Stimulated activated CD4-positive, alpha-beta T cell treated with anti-CD3 and anti-CD28 coated beads, Interleukin-1b, Interleukin-23, amount 100 ng/mL, for 1 hour (primary cell): ENCODE data around the gene EMC8.

Experiments
- DNase-seq, 2 donors: peaks; one replicate each; pipeline ENCODE4 v3.0.0-alpha.2; 2020; ENCODE audit warnings: low read depth in 2 of 2

Gene EMC8

DNA sequence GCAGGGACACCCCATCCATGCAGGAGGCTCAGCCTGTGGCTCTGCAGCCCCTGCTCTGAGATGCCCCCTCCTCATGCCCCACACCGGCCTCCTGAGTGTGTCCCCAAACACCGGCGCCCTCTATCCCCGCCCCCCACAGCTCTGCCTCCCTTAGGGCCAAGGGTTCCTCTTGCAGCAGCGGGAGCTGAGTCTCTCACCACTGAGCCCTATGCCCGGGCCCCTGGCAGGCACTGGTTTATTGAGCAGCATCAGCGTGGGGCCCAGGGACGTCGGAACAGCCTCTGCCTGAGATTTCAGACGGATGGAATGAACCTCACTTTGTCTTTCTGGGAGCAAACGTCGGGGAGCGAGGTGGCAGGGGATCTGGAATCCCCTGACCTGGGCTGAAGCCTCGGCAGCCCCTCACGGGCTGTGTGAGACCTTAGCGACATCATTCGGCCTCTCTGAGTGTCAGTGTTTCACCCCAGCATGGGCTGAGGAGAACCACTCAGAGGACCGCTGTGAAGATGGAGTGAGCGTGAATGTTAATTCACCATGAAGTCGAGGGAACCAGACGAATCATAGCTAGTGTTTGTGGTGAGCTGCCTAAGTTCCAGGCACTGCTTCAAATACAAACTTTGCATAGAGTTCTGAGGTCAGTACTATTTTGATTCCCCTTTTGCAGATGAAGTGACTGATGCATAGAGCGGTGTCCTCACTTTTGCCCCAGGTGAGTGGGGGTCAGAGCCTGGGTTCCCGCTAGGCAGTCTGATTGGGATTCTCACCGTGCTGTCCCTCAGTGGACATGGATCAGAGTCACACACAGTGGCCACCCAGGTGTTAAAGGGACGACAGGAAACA lies 43.2 kb downstream of the EMC8 start:
- DNase-seq, result no peak

DNA sequence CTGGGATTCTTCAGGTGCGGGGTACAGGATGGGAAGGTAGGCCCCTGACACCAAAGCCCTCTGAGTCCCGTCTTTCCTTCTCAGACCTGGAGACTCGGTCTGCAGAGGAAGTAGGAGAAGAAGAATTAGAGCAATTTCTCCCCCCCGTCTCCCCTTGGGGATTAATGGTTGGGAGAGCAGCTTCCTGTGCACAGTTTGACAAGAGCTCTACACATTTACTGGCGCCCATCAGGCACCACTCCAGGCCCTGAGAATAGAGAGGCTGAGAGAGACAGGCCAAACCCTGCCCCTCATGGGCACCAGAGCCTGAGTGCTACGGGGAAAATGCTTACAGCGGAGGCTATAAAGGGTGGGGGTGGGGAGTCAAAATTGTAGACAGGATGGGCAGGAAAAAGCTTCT lies 44.9 kb downstream of the EMC8 start:
- DNase-seq, result no peak

DNA sequence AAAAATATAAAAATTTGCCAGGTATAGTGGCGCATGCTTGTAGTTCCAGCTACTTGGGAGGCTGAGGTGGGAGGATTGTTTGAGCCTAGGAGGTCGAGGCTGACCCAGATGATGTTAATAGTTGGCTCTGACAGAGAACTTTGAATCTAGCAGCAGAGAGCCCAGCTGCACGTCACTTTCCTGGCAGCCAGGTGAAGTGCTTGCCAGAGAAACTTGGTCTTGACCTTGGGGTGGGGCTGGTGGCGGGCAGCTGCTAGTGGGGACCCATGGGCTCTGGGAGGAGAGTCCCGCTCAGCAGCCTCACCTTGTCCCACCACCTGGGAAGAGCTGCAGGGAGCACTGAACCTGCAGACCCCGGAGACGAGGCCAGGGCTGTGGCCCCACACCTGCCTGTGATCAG lies 45.4 kb downstream of the EMC8 start:
- no peak for DNase-seq

DNA sequence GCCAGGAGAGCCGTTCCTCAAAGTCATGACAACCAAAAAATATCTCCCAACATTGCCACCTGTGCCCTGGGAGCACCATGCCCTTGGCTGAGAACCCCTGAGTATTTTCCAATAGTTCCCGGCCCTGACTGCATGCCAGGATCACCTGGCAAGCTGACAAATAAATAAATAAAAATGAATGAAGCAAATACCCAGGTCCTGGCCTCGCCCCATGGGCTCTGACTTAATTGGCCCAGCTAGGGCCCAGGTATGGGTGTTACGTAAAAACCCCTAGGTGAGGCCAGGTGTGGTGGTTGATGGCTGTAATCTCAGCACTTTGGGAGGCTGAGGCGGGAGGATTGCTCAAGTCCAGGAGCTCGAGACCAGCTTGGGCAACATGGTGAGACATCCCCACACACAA lies 45.8 kb downstream of the EMC8 start:
- no peak for DNase-seq

DNA sequence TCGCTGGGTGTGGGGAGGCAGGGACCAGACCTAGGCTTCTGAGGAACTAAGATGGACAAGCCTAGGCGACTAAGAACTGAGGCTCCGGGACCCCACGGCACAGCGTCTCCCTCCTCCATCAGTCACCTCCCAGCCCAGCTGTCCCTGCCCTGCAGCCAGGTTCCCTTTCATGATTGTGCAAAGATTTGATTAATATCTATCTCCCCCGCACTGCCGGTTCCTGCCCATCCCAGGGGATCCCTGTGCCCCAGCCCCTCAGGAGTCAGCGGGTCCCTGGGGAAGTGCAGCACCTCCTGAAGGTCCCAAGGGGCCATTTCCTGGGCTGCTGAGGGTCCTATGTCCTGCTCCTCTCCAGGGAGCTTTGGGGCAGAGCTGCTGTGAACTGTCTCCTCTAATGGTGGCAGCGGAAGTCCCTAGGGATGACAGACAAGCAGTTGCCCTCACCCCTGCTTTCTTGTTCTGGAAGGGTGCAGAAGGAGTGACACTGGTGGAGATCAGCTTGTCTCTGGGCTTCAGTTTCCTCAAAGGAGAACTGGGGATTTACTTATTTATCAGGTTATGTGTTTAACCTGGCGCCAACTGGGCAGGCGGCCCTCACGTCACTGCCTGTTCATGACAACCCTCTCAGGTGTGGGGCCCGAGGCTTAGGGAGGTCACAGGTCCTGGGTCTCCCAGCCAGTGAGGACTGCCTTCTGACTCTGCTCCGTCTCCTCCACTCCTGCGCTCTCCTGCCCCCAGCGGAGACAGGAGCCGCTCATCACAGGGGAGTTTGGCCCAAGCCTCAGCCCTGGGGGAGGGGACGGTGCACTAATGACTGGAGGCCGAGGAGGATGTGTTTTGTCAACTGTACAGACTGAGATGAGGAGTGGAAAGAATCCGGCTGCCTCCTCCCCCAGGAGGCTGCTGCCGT lies 46.6 kb downstream of the EMC8 start:
- DNase-seq, result no peak

DNA sequence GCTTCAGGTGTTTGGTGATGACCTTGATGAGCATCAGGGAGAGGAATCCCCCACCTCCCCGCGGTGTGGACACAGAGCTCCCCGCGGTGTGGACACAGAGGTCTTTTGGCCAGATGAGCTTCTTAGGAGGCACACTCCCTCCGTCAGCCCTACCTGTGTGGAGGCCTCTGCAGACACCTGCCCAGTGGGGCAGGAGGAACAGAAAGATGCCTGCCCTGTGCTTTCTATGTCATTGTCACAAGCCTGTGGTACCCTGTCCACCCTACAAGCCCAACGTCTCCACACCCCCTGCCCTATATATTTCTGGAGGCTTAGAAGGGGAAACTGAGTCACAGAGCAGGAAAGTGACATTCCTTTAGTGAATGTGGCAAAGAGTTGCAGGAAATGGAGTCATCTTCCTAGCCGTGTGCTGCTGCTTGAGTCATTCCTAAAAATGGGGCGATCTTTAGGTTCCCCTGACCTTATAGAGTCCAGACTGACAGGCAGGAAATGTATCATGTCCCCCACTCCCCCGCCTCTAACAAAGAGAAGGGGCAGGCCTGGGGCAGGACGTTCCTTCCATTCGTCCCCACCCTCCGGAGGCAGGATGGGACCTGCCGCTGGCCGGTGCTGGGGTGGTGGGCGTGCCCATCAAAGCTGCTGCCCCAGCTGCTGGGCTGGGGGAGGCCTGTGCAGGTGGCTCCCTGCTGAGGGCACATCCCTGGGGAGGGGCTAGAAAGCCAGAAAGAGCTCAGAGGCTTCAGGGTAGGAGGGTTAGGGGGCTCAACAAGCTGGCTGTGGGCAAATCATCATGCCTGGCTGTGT lies 47.4 kb downstream of the EMC8 start:
- no peak for DNase-seq

DNA sequence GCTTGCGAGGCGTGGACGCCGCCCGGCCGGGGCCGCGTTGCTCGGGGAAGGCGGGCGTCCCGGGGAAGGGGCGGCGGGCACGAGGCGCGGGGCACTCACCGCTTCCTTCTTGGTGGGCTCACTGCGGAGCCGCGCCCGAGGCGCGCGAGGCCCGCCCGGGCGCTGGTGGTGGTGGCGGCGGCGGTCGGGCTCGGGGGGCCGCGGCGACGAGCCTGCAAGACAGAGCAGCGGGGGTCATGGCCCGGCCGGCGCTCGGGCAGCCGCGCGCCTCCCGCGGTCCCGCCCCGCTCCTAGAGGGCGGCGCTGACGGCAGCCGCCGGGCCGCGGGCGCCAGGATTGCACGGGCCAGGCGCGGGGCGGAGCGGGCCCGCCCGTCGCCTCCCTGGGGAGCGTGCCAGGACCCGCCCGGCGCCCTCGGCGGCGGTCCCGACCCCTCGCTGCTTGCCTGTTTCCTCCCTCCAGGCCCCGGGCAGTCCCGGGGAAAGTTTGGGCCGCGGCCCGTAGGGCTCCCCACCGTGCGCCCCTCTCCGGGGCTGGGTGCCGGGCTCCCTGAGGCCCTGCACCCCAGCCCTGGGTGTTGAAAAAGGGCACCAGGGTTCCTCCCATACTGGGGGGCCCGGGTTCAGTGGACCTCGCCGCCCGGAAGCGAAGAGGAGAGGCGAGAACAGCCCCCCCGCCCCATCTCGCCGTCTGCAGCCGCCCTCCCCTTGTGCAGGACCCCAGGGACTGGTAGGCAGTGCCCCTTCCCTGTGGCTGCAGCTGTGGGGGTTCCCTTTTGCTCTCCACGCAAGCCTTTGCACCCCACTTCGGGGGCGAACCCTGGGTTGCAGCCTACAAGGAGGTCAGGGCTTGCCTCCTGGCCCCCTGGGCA lies 48.3 kb downstream of the EMC8 start, which contains the start of gene C16orf74:
Gene C16orf74, minus strand, starts transcription at position 270 of the 871 bp plus-strand sequence. CDS start 15,879 bp downstream, outside the sequence.
- no peak for DNase-seq

DNA sequence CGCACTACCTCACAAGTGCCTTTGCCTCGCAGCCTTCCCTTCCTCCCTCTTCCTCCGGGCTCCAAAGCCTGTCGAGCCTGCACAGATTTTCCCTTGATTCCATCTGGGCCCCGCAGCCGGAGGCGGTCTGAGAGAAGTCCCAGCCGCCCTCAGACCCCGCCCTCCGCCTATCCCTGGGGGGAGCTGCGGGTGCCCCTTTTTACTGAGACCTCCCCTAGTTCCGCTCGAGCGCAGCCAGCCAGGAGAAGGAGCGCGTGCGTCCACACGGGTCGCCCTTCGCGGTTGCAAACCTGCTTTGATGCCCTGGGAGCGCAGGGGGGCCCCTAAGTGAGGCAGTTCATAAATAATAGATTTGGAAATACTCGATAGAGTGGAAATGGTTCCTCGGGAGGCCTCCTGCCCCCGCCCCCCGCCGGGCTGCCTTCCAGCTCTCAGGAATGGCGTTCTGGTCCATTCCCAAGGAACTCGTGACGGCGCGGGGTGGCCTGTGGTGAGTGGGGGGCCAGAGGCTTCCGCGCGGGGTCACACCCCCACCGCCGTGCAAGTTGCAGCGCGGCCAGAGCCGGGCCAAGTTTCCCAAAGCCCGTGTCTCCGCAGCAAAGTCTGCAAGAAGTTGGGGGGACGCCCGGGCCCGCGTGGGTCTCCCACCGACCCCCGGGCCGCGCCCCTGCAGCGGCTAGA lies 49.1 kb downstream of the EMC8 start:
- DNase-seq, result no peak

DNA sequence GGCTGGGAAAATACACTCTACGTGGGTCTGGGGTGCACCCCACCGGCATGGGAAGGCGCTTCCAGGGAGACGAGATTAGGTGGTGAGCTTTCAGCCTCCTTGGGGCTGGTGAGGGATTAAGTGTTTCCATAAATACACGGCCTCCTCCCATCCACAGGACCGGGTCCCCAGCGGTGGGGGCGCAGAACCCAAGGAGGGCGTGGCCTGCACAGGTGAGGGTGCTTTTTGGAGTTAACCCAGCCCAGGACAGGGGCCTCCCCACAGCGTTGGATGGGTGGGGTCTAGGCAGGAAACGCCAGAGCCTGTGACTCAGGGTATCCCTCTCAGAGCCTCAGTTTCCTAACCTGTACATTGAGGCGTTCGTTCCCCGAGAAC lies 49.6 kb downstream of the EMC8 start:
- DNase-seq, result no peak

DNA sequence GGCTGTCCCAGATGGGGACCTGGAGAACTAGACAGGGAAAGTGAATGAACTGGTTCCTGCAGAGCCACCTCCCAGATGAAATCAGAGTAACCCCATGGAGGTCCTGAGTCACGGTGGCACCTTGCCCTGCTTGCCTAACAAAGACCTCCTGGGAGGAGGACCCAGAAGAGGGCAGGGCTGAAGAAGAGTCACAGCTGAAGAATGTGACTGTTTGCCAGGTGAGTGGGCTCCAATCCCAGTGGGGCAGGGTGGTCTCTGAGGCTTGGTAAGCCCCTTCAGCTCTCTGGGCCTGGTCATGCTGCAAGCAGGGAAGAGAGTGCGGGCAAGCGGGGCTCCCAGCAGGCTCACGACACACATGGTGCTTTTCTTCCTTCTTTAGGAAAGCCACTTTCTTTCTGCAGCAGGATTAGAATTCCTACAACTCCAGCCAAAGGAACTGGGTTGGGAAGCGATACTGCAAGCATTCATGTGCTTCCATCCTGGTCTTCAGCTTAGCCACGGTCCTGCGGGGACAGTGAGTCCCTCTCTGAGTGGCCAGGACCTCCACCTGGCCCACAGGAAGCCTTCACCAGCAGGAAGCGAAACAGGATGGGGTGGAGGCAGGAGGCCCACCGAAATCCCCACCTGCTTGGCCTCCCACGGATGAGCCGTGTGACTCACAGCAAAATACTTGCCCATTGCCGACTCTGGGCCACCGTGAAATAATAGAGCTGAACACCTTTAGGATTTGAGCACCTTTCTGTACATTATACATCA lies 52.7 kb downstream of the EMC8 start:
- DNase-seq, result no peak

DNA sequence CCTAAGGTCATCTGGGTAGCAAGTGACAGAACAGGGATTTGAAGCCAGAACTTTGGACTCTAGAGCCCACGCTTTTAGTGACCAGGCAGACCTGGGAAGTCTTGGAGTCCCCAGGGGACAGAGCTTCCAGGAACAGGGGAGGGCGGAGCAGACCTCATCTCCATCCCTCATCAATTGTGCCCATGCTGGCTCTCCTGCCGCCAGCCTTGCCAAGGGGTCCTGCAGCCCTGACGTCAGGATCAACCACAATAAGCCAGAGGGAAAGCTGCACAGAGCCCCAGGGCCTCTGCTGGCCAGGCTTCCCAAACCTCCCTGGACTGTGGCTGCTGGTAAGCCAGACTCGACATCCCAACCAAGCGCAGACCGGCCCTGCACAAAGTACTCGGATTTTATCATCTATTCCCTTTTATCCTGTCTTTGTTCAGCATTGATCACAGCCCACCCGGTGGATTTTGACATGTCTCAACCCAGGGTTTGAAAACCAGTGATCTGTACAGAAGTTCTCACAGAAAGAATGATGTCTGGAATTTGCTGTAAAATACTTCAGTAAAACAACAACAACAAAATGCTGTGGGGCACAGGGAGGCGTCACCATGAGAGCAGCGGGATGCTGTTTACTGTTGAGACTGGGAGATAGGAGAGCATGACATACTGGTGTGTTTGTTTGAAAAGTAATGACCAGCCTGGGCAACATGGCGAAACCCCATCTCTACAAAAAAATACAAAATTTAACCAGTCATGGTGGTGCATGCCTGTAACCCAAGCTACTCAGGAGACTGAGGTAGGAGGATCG lies 60.2 kb downstream of the EMC8 start:
- DNase-seq, result no peak

DNA sequence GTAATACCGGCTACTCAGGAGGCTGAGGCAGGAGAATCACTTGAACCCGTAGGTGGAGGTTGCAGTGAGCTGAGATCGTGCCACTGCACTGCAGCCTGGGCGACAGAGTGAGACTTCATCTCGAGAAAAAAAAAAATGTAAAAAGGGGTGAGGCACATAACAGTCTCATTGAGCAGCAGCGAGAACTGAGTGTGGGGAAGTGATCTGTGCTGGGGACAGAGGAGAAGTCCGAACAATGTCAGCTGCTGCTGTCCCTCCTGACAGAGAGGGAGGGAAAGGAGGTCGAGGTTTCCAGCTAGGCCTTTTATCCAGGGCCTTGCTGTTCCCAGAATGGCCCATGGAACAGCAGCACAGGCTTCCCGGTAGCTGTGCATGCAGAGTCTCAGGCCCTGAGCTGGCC lies 62.4 kb downstream of the EMC8 start:
- DNase-seq, result no peak

DNA sequence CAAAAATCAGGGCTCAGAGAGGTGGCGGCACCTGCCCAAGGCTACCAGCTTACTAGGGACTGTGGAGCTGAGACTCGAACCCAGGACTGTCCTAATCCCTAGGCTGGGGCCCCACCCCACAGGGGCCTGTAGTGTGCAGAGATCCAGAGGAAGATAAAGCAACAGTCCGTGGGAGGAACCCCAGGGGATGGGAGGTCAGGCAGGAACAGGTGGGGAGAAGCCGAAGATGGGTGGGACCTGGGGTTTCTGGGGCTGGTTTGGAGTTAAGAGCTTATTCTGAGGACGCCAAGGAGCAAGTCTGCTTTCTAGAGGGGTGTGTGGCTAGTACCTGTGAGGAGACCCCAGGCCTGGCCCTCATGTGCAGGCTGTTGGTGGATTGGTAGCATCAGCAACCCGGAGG lies 63.4 kb downstream of the EMC8 start:
- DNase-seq, result no peak

DNA sequence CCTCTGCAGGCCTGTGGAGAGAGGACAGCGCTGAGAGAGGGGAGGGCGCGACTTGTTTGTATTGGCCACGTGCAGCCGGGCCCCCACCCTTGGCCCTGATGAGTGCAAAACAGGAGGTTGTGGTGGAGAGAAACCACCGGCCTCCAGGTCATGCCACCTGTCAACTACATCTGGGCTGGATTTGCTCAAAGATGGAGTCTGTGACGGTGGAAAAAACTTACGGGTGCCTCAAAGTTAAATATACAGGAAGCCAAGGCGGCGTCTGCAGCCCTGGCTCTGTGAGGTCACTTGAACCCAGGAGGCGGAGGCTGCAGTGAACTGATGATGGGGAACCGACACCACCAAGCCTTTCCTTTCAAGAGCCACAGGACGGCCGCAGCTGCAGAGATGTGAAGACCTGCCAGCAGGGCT lies 64.1 kb downstream of the EMC8 start:
- no peak for DNase-seq

DNA sequence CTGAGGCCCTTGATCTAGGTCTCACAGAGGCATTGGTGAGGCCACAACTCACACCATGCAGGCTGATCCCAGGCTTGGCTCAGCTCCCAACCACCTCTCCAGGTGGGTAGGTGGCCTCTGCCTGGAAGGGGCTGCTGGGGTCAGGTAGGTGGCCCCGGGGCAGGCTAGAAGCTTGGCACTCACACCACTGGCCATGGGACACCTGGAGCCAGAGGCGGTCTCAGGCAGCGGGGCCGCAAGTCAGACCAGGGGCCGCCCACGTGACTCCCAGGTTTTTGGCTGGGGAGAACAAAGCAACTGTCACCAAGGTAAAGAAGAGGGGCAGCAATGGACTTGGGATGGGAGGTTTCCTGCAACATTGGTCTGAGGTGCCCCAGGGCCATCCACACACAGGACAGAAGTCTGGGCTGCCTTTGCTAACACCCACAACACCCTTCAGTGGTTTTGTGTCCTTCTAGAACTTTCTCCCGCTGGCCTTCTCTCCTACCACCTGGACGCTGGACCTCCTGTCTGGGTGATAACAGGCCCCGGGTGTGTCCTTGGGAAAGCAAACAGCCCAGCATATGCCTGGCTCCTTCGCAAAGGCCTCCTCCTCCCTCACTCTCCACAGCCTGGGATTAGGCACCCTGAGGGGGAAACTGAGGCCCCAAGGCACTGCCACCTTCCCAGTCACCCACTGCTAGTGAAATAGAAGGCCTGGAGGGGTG lies 64.9 kb downstream of the EMC8 start:
- no peak for DNase-seq

DNA sequence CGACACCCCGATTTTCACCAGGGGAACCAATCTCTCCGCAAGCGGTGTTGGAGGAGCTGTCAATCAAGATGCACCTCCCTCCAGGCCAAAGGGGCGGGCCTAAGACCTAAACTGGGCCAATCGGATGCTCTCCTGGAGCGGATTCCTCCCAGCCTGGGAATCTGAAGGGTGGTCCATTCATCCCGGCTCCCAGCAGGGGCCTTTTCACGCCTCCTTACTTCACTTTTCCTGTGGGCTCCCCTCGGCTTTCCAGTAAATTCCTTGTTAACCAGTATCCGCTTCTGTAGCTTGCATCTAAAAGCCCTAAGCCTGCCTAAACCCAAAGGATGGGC lies 65.5 kb downstream of the EMC8 start:
- DNase-seq, result no peak

DNA sequence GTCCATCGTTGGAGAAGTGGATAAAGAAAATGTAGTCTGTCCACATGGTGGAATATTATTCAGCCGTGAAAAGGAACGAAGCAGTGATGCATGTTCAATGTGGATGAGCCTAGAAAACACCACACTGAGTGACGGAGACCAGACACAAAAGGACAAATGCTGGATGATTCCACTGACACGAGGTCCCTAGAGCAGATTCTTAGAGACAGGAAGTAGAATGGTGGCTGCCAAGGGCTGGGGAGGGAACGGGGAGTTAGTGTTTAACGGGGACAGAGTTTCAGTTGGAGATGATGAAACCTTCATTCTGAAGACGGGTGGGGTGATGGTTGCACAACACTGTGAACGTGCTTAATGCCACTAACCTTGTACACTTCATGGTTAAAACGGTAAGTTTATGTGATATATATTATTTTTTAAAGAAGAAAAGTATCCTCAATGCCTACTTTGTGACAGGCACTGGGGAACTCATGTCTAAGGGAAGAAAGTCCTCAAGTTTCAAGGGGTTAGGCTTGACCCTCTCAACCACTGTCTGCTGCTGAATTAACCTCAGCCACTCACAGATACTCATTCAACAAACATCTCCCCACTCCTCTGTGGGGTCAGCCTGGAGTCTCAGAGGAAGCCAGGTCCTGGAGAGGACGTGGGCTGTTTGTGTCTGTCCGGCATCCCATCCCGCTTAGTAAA lies 66.0 kb downstream of the EMC8 start:
- no peak for DNase-seq

DNA sequence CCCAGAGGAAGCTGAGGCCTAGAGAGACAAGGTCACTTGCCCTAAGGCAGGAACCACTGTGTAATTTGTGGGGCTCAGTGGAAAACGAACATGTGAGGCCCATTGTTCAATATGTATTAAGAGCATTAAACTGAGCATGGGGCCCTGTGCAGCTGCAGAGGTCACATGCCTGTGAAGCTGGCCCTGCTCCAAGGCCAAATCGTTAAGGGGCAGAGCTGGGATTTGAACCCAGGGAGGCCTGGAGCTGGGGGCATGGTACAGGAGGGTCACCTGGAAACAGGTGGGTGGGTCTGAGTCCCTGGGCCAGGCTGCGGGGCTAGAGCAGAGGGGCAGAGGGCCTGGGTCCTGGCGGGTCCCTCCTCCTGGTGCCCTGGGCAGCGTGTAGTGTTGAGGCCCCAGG lies 68.2 kb downstream of the EMC8 start:
- DNase-seq, result no peak
